Keratinocyte (primary cell): Measurements from ENCODE around the gene MSI2.

Experiments used
- EZH2 ChIP-seq: IDR thresholded peaks from one replicate; pipeline ENCODE4 v1.6.1; 2012; ENCODE audit warnings: inconsistent platforms, mild to moderate bottlenecking, low read length, moderate library complexity
- TF ChIP-seq, protein P1 (sequence below), 3 experiments: IDR thresholded peaks in 1 of 3; conservative IDR thresholded peaks in 1 of 3; optimal IDR thresholded peaks in 1 of 3; 2 replicates in 2 of 3; 3 replicates in 1 of 3; pipeline versions ENCODE3 to v1.5.1; 2011; ENCODE audit warnings: low read length in 3 of 3, mild to moderate bottlenecking in 3 of 3, moderate library complexity in 2 of 3, control low read depth in 1 of 3, inconsistent platforms in 1 of 3; ENCODE audit not compliant: insufficient read depth in 2 of 3; ENCODE audit errors: extremely low read depth in 1 of 3

DNA sequence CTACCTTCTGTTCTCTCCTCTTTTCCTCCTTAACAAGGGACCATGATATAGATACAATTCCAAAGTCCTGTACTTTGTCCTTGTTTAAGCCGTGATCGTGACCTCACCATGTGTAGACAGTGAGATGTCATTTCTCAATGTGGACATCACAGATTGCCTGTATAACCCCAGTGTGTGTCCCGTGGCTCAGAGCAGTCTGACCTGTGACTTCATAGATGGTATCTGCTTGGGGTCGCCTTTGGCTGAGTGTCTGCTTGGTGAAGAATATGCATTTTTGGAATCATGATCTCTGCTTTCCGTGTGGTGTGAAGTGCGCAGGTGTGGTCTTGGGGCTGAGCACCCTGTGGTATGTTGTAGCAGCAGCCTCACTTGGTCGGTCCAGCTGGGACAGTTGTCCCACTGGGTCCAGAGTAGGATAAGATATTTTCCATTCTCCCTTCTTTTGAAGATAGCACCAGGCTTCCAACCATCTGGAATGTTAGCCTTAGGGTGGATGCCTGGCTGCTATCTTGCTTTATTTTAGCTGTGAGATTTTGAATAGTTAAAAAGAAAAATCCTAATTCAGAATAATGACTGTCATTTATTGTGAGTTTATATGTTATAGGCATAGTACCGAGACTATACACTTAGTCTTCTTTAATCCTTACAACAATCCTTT lies 13.4 kb downstream of the MSI2 start:
- TF ChIP-seq, protein P1, sequence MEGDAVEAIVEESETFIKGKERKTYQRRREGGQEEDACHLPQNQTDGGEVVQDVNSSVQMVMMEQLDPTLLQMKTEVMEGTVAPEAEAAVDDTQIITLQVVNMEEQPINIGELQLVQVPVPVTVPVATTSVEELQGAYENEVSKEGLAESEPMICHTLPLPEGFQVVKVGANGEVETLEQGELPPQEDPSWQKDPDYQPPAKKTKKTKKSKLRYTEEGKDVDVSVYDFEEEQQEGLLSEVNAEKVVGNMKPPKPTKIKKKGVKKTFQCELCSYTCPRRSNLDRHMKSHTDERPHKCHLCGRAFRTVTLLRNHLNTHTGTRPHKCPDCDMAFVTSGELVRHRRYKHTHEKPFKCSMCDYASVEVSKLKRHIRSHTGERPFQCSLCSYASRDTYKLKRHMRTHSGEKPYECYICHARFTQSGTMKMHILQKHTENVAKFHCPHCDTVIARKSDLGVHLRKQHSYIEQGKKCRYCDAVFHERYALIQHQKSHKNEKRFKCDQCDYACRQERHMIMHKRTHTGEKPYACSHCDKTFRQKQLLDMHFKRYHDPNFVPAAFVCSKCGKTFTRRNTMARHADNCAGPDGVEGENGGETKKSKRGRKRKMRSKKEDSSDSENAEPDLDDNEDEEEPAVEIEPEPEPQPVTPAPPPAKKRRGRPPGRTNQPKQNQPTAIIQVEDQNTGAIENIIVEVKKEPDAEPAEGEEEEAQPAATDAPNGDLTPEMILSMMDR (optimal IDR thresholded peaks at IDR 0.05 in 1 of 3, IDR thresholded peaks at IDR 0.05 in 1 of 3, conservative IDR thresholded peaks at IDR 0.05 in 1 of 3; ENCODE audit: extremely low read depth in 1 of 3, insufficient read depth in 2 of 3, low read length in 3 of 3), result no peak
- TF ChIP-seq EZH2, result no peak
